ENCODE results near the gene LIPT1.

LIPT1 gene

GRCh38 chr2:99139003-99139402 lies 15.8 kb upstream of the LIPT1 start:
- TF ChIP-seq CTCF (IDR thresholded peaks at IDR 0.05; ENCODE audit: low read length, missing control alignments), result no peak
- DNase-seq (ENCODE audit: low read depth), result no peak
- H3K4me3 ChIP-seq (replicated peaks; ENCODE audit: low read depth, low read length), result no peak overlapping the region

- peak; percentile 22 for DNase-seq (ENCODE audit: low read depth)
- TF ChIP-seq CTCF (IDR thresholded peaks at IDR 0.05; ENCODE audit: low read length, missing control alignments), result no peak
- peak overlapping the region; percentile 79 for H3K4me3 ChIP-seq (replicated peaks; ENCODE audit: low read depth, low read length)
Observed at GRCh38 chr2:99140056-99140859, 14.5 kb upstream of the LIPT1 start.

- DNase-seq (ENCODE audit: low read depth), result no peak
- no peak for TF ChIP-seq CTCF (IDR thresholded peaks at IDR 0.05; ENCODE audit: low read length, missing control alignments)
- H3K4me3 ChIP-seq (replicated peaks; ENCODE audit: low read depth, low read length), result peak overlapping the region; percentile 79
Observed at GRCh38 chr2:99140860-99141109, 14.0 kb upstream of the LIPT1 start.

- peak; percentile 81 for DNase-seq (ENCODE audit: low read depth)
- no peak for TF ChIP-seq CTCF (IDR thresholded peaks at IDR 0.05; ENCODE audit: low read length, missing control alignments)
- peak within 1 kb of the TSS; percentile 79 for H3K4me3 ChIP-seq (replicated peaks; ENCODE audit: low read depth, low read length)
Observed at GRCh38 chr2:99141110-99142108, 13.4 kb upstream of the LIPT1 start, which contains the start of gene C2orf15. Gene C2orf15, plus strand, starts transcription at chr2:99141707. Its CDS starts 8,852 bp downstream, at chr2:99150559.

GRCh38 chr2:99150706-99151105 lies 4.1 kb upstream of the LIPT1 start:
- no peak overlapping the region for H3K4me3 ChIP-seq (replicated peaks; ENCODE audit: low read depth, low read length)
- peak; percentile 12 for DNase-seq (ENCODE audit: low read depth)
- TF ChIP-seq CTCF (IDR thresholded peaks at IDR 0.05; ENCODE audit: low read length, missing control alignments), result no peak

- TF ChIP-seq CTCF (IDR thresholded peaks at IDR 0.05; ENCODE audit: low read length, missing control alignments), result no peak
- H3K4me3 ChIP-seq (replicated peaks; ENCODE audit: low read depth, low read length), result no peak overlapping the region
- no peak for DNase-seq (ENCODE audit: low read depth)
Observed at GRCh38 chr2:99152199-99152895, 2.4 kb upstream of the LIPT1 start.
